ENCODE data around the gene PI3.

DNA sequence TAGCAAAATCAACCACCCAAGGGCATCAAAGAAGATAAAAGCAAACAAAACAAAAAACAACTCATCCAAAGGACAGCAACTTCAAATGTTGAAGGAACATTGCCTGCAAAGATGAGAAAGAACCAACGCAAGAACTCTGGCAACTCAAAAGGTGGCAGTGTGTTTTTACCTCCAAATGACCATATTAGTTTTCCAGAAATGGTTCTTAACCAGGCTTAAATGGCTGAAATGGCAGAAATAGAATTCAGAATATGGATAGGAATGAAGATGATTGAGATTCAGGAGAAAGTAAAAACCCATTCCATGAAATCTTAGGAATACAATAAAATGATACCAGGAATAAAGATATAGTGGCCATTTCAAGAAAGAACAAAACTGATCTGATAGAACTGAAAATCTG lies 9.8 kb upstream of the PI3 start:
- TF ChIP-seq LEF1 (IDR thresholded peaks at IDR 0.05; ENCODE audit: borderline replicate concordance), result no peak
- TF ChIP-seq ARNT (IDR thresholded peaks at IDR 0.05), result no peak
- TF ChIP-seq SP1 (IDR thresholded peaks at IDR 0.05), result no peak
- TF ChIP-seq TARDBP (IDR thresholded peaks at IDR 0.05), result no peak
- no peak for TF ChIP-seq NFRKB (IDR thresholded peaks at IDR 0.05)
- no peak for TF ChIP-seq ZNF384 (IDR thresholded peaks at IDR 0.05)
- no peak for TF ChIP-seq ELF4 (IDR thresholded peaks at IDR 0.05)
- TF ChIP-seq BHLHE40 (IDR thresholded peaks at IDR 0.05; ENCODE audit: borderline replicate concordance), result no peak
- no peak for TF ChIP-seq FOXK2 (IDR thresholded peaks at IDR 0.05)
- TF ChIP-seq HDGF (IDR thresholded peaks at IDR 0.05; ENCODE audit: borderline replicate concordance), result no peak
- TF ChIP-seq FOXA1 (IDR thresholded peaks at IDR 0.05), result no peak
- TF ChIP-seq CTBP1 (IDR thresholded peaks at IDR 0.05; ENCODE audit: borderline replicate concordance), result no peak
